Measurements from ENCODE around the gene UXS1.

UXS1 gene

GRCh38 chr2:106108791-106109190 is 85.3 kb downstream of the UXS1 start:
- DNase-seq (ENCODE audit: low spot score), result no peak
- no peak overlapping the region for H3K4me3 ChIP-seq
- TF ChIP-seq CTCF (IDR thresholded peaks at IDR 0.05), result no peak
- H3K27ac ChIP-seq, result no peak overlapping the region

GRCh38 chr2:106108351-106108750 is 85.8 kb downstream of the UXS1 start:
- H3K27ac ChIP-seq, result no peak overlapping the region
- H3K4me3 ChIP-seq, result no peak overlapping the region
- no peak for DNase-seq (ENCODE audit: low spot score)
- TF ChIP-seq CTCF (IDR thresholded peaks at IDR 0.05), result no peak

GRCh38 chr2:106107509-106108131 is 86.5 kb downstream of the UXS1 start:
- no peak for TF ChIP-seq CTCF (IDR thresholded peaks at IDR 0.05)
- no peak for DNase-seq (ENCODE audit: low spot score)
- Histone ChIP-seq H3K27ac (no peak overlapping the region), H3K4me3 (no peak overlapping the region)

- H3K4me3 ChIP-seq, result no peak overlapping the region
- DNase-seq (ENCODE audit: low spot score), result no peak
- TF ChIP-seq CTCF (IDR thresholded peaks at IDR 0.05), result no peak
- no peak overlapping the region for H3K27ac ChIP-seq
Measured at GRCh38 chr2:106106622-106107508, 87.2 kb downstream of the UXS1 start.

GRCh38 chr2:106105151-106105922 is 88.8 kb downstream of the UXS1 start:
- DNase-seq (ENCODE audit: low spot score), result no peak
- no peak overlapping the region for H3K4me3 ChIP-seq
- TF ChIP-seq CTCF (IDR thresholded peaks at IDR 0.05), result no peak
- H3K27ac ChIP-seq, result no peak overlapping the region

- Histone ChIP-seq H3K27ac (no peak overlapping the region), H3K4me3 (no peak overlapping the region)
- DNase-seq (ENCODE audit: low spot score), result no peak
- TF ChIP-seq CTCF (IDR thresholded peaks at IDR 0.05), result peak; percentile 91
Measured at GRCh38 chr2:106104332-106105062, 89.6 kb downstream of the UXS1 start.

Data from coronary artery (tissue), 2 donors.